Muscle layer of duodenum (tissue), 2 donors: ENCODE measurements around the gene AGO3.

Experiments used
- H3K27ac ChIP-seq: one replicate; pipeline ENCODE4 v1.7.0; 2013; ENCODE audit warnings: mild to moderate bottlenecking, low read length
- H3K27me3 ChIP-seq: one replicate; pipeline ENCODE4 v1.7.0; 2013; ENCODE audit warnings: low read depth, mild to moderate bottlenecking, control low read depth, low read length
- H3K36me3 ChIP-seq, 2 donors: one replicate each; pipeline ENCODE4 v1.7.0; 2013; ENCODE audit warnings: low read length in 2 of 2, control low read depth in 1 of 2, mild to moderate bottlenecking in 1 of 2; ENCODE audit not compliant: insufficient read depth in 2 of 2, control insufficient read depth in 1 of 2
- H3K4me1 ChIP-seq, 2 donors: one replicate each; pipeline ENCODE4 v1.7.0; 2013; ENCODE audit warnings: low read length in 2 of 2, mild to moderate bottlenecking in 2 of 2, control low read depth in 1 of 2, moderate library complexity in 1 of 2; ENCODE audit not compliant: insufficient read depth in 2 of 2, control insufficient read depth in 1 of 2
- H3K4me3 ChIP-seq, 2 donors: one replicate each; pipeline ENCODE4 v1.7.0; 2013; ENCODE audit warnings: low read length in 2 of 2, low read depth in 1 of 2, mild to moderate bottlenecking in 1 of 2
- H3K9me3 ChIP-seq, 2 donors: one replicate each; pipeline ENCODE4 v1.7.0; 2013; ENCODE audit warnings: low read length in 2 of 2, control low read depth in 1 of 2, mild to moderate bottlenecking in 1 of 2; ENCODE audit not compliant: control insufficient read depth in 1 of 2
- donor health status: healthy.

AGO3 gene

GRCh38 chr1:36100376-36100775, 169.5 kb downstream of the AGO3 start:
- Histone ChIP-seq H3K4me1 (peaks cover 0 to 5% of the 10 kb centered on the region in 2 donors), H3K27me3 (no peaks in the 10 kb centered on the region), H3K9me3 (no peaks in the 10 kb centered on the region), H3K27ac (no peak overlapping the region), H3K4me3 (no peak overlapping the region), H3K36me3 (peaks cover 8 to 12% of the 10 kb centered on the region in 2 donors)

- Histone ChIP-seq H3K4me3 (no peak overlapping the region), H3K9me3 (no peaks in the 10 kb centered on the region), H3K27ac (no peak overlapping the region), H3K27me3 (no peaks in the 10 kb centered on the region), H3K36me3 (peaks cover 0 to 1% of the 10 kb centered on the region in 2 donors), H3K4me1 (peaks cover 0 to 5% of the 10 kb centered on the region in 2 donors)
These were observed 170.6 kb downstream of the AGO3 start for GRCh38 chr1:36101546-36101945.

- H3K4me3 ChIP-seq = no peak overlapping the region
- no peaks in the 10 kb centered on the region for H3K36me3 ChIP-seq
- H3K27ac ChIP-seq = no peak overlapping the region
- H3K9me3 ChIP-seq = no peaks in the 10 kb centered on the region
- no peaks in the 10 kb centered on the region for H3K4me1 ChIP-seq
- H3K27me3 ChIP-seq = no peaks in the 10 kb centered on the region
These were observed 175.4 kb downstream of the AGO3 start for GRCh38 chr1:36106269-36106668.

GRCh38 chr1:36107394-36107793, 176.5 kb downstream of the AGO3 start:
- Histone ChIP-seq H3K4me1 (no peaks in the 10 kb centered on the region), H3K27ac (no peak overlapping the region), H3K27me3 (no peaks in the 10 kb centered on the region), H3K4me3 (no peak overlapping the region), H3K36me3 (no peaks in the 10 kb centered on the region), H3K9me3 (no peaks in the 10 kb centered on the region)

GRCh38 chr1:36108314-36108713, 177.4 kb downstream of the AGO3 start:
- no peaks in the 10 kb centered on the region for H3K27me3 ChIP-seq
- no peaks in the 10 kb centered on the region for H3K4me1 ChIP-seq
- no peaks in the 10 kb centered on the region for H3K9me3 ChIP-seq
- no peak overlapping the region for H3K4me3 ChIP-seq
- no peaks in the 10 kb centered on the region for H3K36me3 ChIP-seq
- no peak overlapping the region for H3K27ac ChIP-seq

GRCh38 chr1:36109041-36109679, 178.3 kb downstream of the AGO3 start:
- H3K4me3 ChIP-seq = no peak overlapping the region
- H3K27ac ChIP-seq = no peak overlapping the region
- H3K27me3 ChIP-seq = no peaks in the 10 kb centered on the region
- H3K36me3 ChIP-seq = no peaks in the 10 kb centered on the region
- H3K4me1 ChIP-seq = no peaks in the 10 kb centered on the region
- H3K9me3 ChIP-seq = no peaks in the 10 kb centered on the region

- H3K36me3 ChIP-seq = no peaks in the 10 kb centered on the region
- H3K4me1 ChIP-seq = peaks cover 0 to 7% of the 10 kb centered on the region in 2 donors
- no peak overlapping the region for H3K27ac ChIP-seq
- no peaks in the 10 kb centered on the region for H3K27me3 ChIP-seq
- no peaks in the 10 kb centered on the region for H3K9me3 ChIP-seq
- no peak overlapping the region for H3K4me3 ChIP-seq
These were observed 180.2 kb downstream of the AGO3 start for GRCh38 chr1:36111151-36111550.

- Histone ChIP-seq H3K27me3 (no peaks in the 10 kb centered on the region), H3K9me3 (no peaks in the 10 kb centered on the region), H3K27ac (no peak overlapping the region), H3K4me1 (peaks cover 0 to 12% of the 10 kb centered on the region in 2 donors), H3K36me3 (no peaks in the 10 kb centered on the region), H3K4me3 (no peak overlapping the region)
These were observed 181.9 kb downstream of the AGO3 start for GRCh38 chr1:36112823-36113222.

- Histone ChIP-seq H3K27ac (no peak overlapping the region), H3K36me3 (no peaks in the 10 kb centered on the region), H3K4me3 (no peak overlapping the region), H3K27me3 (no peaks in the 10 kb centered on the region), H3K9me3 (no peaks in the 10 kb centered on the region), H3K4me1 (peaks cover 0 to 17% of the 10 kb centered on the region in 2 donors)
These were observed 183.5 kb downstream of the AGO3 start for GRCh38 chr1:36114371-36114770.

- Histone ChIP-seq H3K4me3 (no peak overlapping the region), H3K27me3 (no peaks in the 10 kb centered on the region), H3K9me3 (no peaks in the 10 kb centered on the region), H3K27ac (no peak overlapping the region), H3K36me3 (no peaks in the 10 kb centered on the region), H3K4me1 (peaks cover 0 to 22% of the 10 kb centered on the region in 2 donors)
These were observed 184.3 kb downstream of the AGO3 start for GRCh38 chr1:36115200-36115669.

- H3K9me3 ChIP-seq = no peaks in the 10 kb centered on the region
- no peaks in the 10 kb centered on the region for H3K27me3 ChIP-seq
- no peaks in the 10 kb centered on the region for H3K36me3 ChIP-seq
- no peak overlapping the region for H3K4me3 ChIP-seq
- no peak overlapping the region for H3K27ac ChIP-seq
- H3K4me1 ChIP-seq = peaks cover 0 to 22% of the 10 kb centered on the region in 2 donors
These were observed 185.0 kb downstream of the AGO3 start for GRCh38 chr1:36115931-36116330.

- H3K4me1 ChIP-seq = peaks cover 0 to 22% of the 10 kb centered on the region in 2 donors
- no peaks in the 10 kb centered on the region for H3K9me3 ChIP-seq
- no peak overlapping the region for H3K4me3 ChIP-seq
- H3K27ac ChIP-seq = no peak overlapping the region
- H3K36me3 ChIP-seq = no peaks in the 10 kb centered on the region
- H3K27me3 ChIP-seq = no peaks in the 10 kb centered on the region
These were observed 186.0 kb downstream of the AGO3 start for GRCh38 chr1:36116901-36117300.
